ENCODE measurements around the gene VIPR2. TPM values are rescaled to one million over a fixed set of nuclear protein-coding genes. Genes with fewer than 3 reads are reported as not detected.
"Not testable (repeated sequence)": the region's sequence is repeated elsewhere in the genome, so short reads cannot be mapped to it uniquely, and the experiment has no call there.

Gene VIPR2
- total and polyA plus RNA-seq, 4 donors: 6.0 to 11.3 (median 8.4) TPM

- no peak overlapping the region for H3K4me3 ChIP-seq (ENCODE audit: low read depth, low read length)
- no peaks in the 10 kb centered on the region for H3K36me3 ChIP-seq (ENCODE audit: control insufficient read depth, insufficient read depth, low read length)
- H3K9me3 ChIP-seq (ENCODE audit: control insufficient read depth, insufficient read depth, low read length): no peaks in the 10 kb centered on the region
- H3K27ac ChIP-seq (ENCODE audit: low read depth, low read length): no peak overlapping the region
- no peak for DNase-seq (ENCODE audit: low read depth in 4 of 6, low spot score in 6 of 6)
- peaks cover 13% of the 10 kb centered on the region for H3K4me1 ChIP-seq (ENCODE audit: control insufficient read depth, insufficient read depth, low read length)
- WGBS (ENCODE audit: insufficient coverage): 96% methylated on average over 17 of the region's 17 CpGs
- peaks cover 25% of the 10 kb centered on the region for H3K27me3 ChIP-seq (ENCODE audit: control insufficient read depth, insufficient read depth, low read length)
Observed at GRCh38 chr7:158995514-158995913, 149.2 kb downstream of the VIPR2 start.

GRCh38 chr7:158994687-158995086 is 150.0 kb downstream of the VIPR2 start:
- DNase-seq (ENCODE audit: low read depth in 4 of 6, low spot score in 6 of 6): no peak
- H3K36me3 ChIP-seq (ENCODE audit: control insufficient read depth, insufficient read depth, low read length): no peaks in the 10 kb centered on the region
- H3K27me3 ChIP-seq (ENCODE audit: control insufficient read depth, insufficient read depth, low read length): peaks cover 25% of the 10 kb centered on the region
- H3K4me1 ChIP-seq (ENCODE audit: control insufficient read depth, insufficient read depth, low read length): peaks cover 13% of the 10 kb centered on the region
- no peak overlapping the region for H3K27ac ChIP-seq (ENCODE audit: low read depth, low read length)
- no peaks in the 10 kb centered on the region for H3K9me3 ChIP-seq (ENCODE audit: control insufficient read depth, insufficient read depth, low read length)
- WGBS (ENCODE audit: insufficient coverage): 92% methylated on average over 6 of the region's 6 CpGs
- H3K4me3 ChIP-seq (ENCODE audit: low read depth, low read length): no peak overlapping the region

- 64% methylated on average over 3 of the region's 12 CpGs for WGBS (ENCODE audit: insufficient coverage)
- H3K9me3 ChIP-seq (ENCODE audit: control insufficient read depth, insufficient read depth, low read length): no peaks in the 10 kb centered on the region
- H3K36me3 ChIP-seq (ENCODE audit: control insufficient read depth, insufficient read depth, low read length): no peaks in the 10 kb centered on the region
- no peak overlapping the region for H3K27ac ChIP-seq (ENCODE audit: low read depth, low read length)
- DNase-seq (ENCODE audit: low read depth in 4 of 6, low spot score in 6 of 6): no peak
- peaks cover 13% of the 10 kb centered on the region for H3K4me1 ChIP-seq (ENCODE audit: control insufficient read depth, insufficient read depth, low read length)
- no peak overlapping the region for H3K4me3 ChIP-seq (ENCODE audit: low read depth, low read length)
- peaks cover 25% of the 10 kb centered on the region for H3K27me3 ChIP-seq (ENCODE audit: control insufficient read depth, insufficient read depth, low read length)
Observed at GRCh38 chr7:158993591-158993990, 151.1 kb downstream of the VIPR2 start.

GRCh38 chr7:158992759-158993158 is 151.9 kb downstream of the VIPR2 start:
- peaks cover 13% of the 10 kb centered on the region for H3K4me1 ChIP-seq (ENCODE audit: control insufficient read depth, insufficient read depth, low read length)
- no peak for DNase-seq (ENCODE audit: low read depth in 4 of 6, low spot score in 6 of 6)
- no peaks in the 10 kb centered on the region for H3K9me3 ChIP-seq (ENCODE audit: control insufficient read depth, insufficient read depth, low read length)
- H3K27me3 ChIP-seq (ENCODE audit: control insufficient read depth, insufficient read depth, low read length): peaks cover 25% of the 10 kb centered on the region
- 19% methylated on average over 26 of the region's 28 CpGs for WGBS (ENCODE audit: insufficient coverage)
- no peaks in the 10 kb centered on the region for H3K36me3 ChIP-seq (ENCODE audit: control insufficient read depth, insufficient read depth, low read length)
- no peak overlapping the region for H3K27ac ChIP-seq (ENCODE audit: low read depth, low read length)
- H3K4me3 ChIP-seq (ENCODE audit: low read depth, low read length): no peak overlapping the region

GRCh38 chr7:158991824-158992621 is 152.6 kb downstream of the VIPR2 start:
- Histone ChIP-seq H3K27me3 (ENCODE audit: control insufficient read depth, insufficient read depth, low read length) (peaks cover 25% of the 10 kb centered on the region), H3K9me3 (ENCODE audit: control insufficient read depth, insufficient read depth, low read length) (no peaks in the 10 kb centered on the region), H3K4me1 (ENCODE audit: control insufficient read depth, insufficient read depth, low read length) (peaks cover 6% of the 10 kb centered on the region), H3K4me3 (ENCODE audit: low read depth, low read length) (no peak overlapping the region), H3K36me3 (ENCODE audit: control insufficient read depth, insufficient read depth, low read length) (no peaks in the 10 kb centered on the region), H3K27ac (ENCODE audit: low read depth, low read length) (no peak overlapping the region)
- DNase-seq (ENCODE audit: low read depth in 4 of 6, low spot score in 6 of 6): no peak
- whole genome bisulfite sequencing (ENCODE audit: insufficient coverage): 48% methylated on average over 19 of the region's 21 CpGs

GRCh38 chr7:158988996-158989395 is 155.7 kb downstream of the VIPR2 start:
- no peak for DNase-seq (ENCODE audit: low read depth in 4 of 6, low spot score in 6 of 6)
- no peaks in the 10 kb centered on the region for H3K9me3 ChIP-seq (ENCODE audit: control insufficient read depth, insufficient read depth, low read length)

GRCh38 chr7:158988302-158988862 is 156.3 kb downstream of the VIPR2 start:
- H3K27me3 ChIP-seq (ENCODE audit: control insufficient read depth, insufficient read depth, low read length): peaks cover 12% of the 10 kb centered on the region
- WGBS (ENCODE audit: insufficient coverage): 74% methylated on average over 2 of the region's 2 CpGs
- H3K27ac ChIP-seq (ENCODE audit: low read depth, low read length): no peak overlapping the region
- no peak for DNase-seq (ENCODE audit: low read depth in 4 of 6, low spot score in 6 of 6)
- no peaks in the 10 kb centered on the region for H3K36me3 ChIP-seq (ENCODE audit: control insufficient read depth, insufficient read depth, low read length)
- H3K4me3 ChIP-seq (ENCODE audit: low read depth, low read length): no peak overlapping the region
- H3K4me1 ChIP-seq (ENCODE audit: control insufficient read depth, insufficient read depth, low read length): no peaks in the 10 kb centered on the region
- H3K9me3 ChIP-seq (ENCODE audit: control insufficient read depth, insufficient read depth, low read length): no peaks in the 10 kb centered on the region

More at GRCh38 chr7:158988996-158989395, 155.7 kb downstream of the VIPR2 start:
- Histone ChIP-seq H3K27me3 (ENCODE audit: control insufficient read depth, insufficient read depth, low read length) (peaks cover 16% of the 10 kb centered on the region), H3K27ac (ENCODE audit: low read depth, low read length) (no peak overlapping the region), H3K4me1 (ENCODE audit: control insufficient read depth, insufficient read depth, low read length) (no peaks in the 10 kb centered on the region), H3K36me3 (ENCODE audit: control insufficient read depth, insufficient read depth, low read length) (no peaks in the 10 kb centered on the region), H3K4me3 (ENCODE audit: low read depth, low read length) (no peak overlapping the region)
- WGBS (ENCODE audit: insufficient coverage): 71% methylated on average over 2 of the region's 2 CpGs

GRCh38 chr7:158987691-158988090 is 157.0 kb downstream of the VIPR2 start:
- Histone ChIP-seq H3K36me3 (ENCODE audit: control insufficient read depth, insufficient read depth, low read length) (no peaks in the 10 kb centered on the region), H3K4me1 (ENCODE audit: control insufficient read depth, insufficient read depth, low read length) (no peaks in the 10 kb centered on the region), H3K9me3 (ENCODE audit: control insufficient read depth, insufficient read depth, low read length) (peaks cover 1% of the 10 kb centered on the region), H3K27ac (ENCODE audit: low read depth, low read length) (no peak overlapping the region), H3K4me3 (ENCODE audit: low read depth, low read length) (no peak overlapping the region), H3K27me3 (ENCODE audit: control insufficient read depth, insufficient read depth, low read length) (peaks cover 6% of the 10 kb centered on the region)
- 50% methylated on average over 1 of the region's 1 CpG for WGBS (ENCODE audit: insufficient coverage)
- DNase-seq (ENCODE audit: low read depth in 4 of 6, low spot score in 6 of 6): no peak

- no peak overlapping the region for H3K27ac ChIP-seq (ENCODE audit: low read depth, low read length)
- H3K36me3 ChIP-seq (ENCODE audit: control insufficient read depth, insufficient read depth, low read length): no peaks in the 10 kb centered on the region
- peaks cover 8% of the 10 kb centered on the region for H3K9me3 ChIP-seq (ENCODE audit: control insufficient read depth, insufficient read depth, low read length)
- H3K4me3 ChIP-seq (ENCODE audit: low read depth, low read length): no peak overlapping the region
- WGBS (ENCODE audit: insufficient coverage): 68% methylated on average over 4 of the region's 4 CpGs
- no peak for DNase-seq (ENCODE audit: low read depth in 4 of 6, low spot score in 6 of 6)
- H3K27me3 ChIP-seq (ENCODE audit: control insufficient read depth, insufficient read depth, low read length): no peaks in the 10 kb centered on the region
- H3K4me1 ChIP-seq (ENCODE audit: control insufficient read depth, insufficient read depth, low read length): no peaks in the 10 kb centered on the region
Observed at GRCh38 chr7:158985583-158985982, 159.1 kb downstream of the VIPR2 start.

- not testable (repeated sequence) for H3K9me3 ChIP-seq (ENCODE audit: control insufficient read depth, insufficient read depth, low read length); H3K27ac ChIP-seq (ENCODE audit: low read depth, low read length); H3K27me3 ChIP-seq (ENCODE audit: control insufficient read depth, insufficient read depth, low read length); H3K36me3 ChIP-seq (ENCODE audit: control insufficient read depth, insufficient read depth, low read length); H3K4me3 ChIP-seq (ENCODE audit: low read depth, low read length); H3K4me1 ChIP-seq (ENCODE audit: control insufficient read depth, insufficient read depth, low read length); DNase-seq (ENCODE audit: low read depth in 4 of 6, low spot score in 6 of 6)
- WGBS (ENCODE audit: insufficient coverage): 100% methylated on average over 1 of the region's 2 CpGs
Observed at GRCh38 chr7:158984007-158984406, 160.7 kb downstream of the VIPR2 start.
